CD4-positive, alpha-beta T cell treated with Interleukin-15 for 4 hours (primary cell): ENCODE data around the gene PTPRK.

Experiments
- DNase-seq: peaks from one replicate; pipeline ENCODE4 v3.0.0-alpha.2; 2020; ENCODE audit warnings: low spot score

The PTPRK gene

DNA sequence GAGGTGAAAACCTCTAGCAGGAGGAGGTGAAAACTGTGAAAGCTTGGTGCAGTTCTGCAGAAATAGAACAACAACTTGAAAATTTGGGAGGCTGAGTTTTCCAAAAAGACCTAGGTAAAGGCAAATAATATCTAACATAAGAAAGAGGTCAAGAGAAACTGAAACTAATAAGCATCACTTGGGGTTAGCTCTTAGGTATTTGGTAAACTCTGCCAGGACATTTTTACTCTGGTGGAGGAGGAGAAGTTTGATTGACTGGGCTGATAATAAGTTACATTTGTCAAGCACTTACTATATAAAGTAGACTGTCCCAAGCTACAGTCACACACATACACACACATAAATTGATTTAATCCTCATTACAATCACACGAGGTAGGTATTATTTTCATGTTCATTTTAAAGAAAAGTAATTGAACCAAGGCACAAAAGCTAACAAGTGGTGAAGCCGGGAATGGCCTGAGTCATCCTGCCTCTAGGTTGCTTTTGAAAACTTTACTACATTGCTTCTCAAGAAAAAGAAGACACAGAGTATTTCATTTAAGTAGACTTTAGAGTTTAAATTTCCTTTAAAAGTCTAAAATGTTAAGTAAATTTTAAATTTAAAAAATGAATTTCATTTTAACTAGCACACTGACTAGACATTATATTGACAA, 275.5 kb downstream of the PTPRK start:
- DNase-seq, result no peak

DNA sequence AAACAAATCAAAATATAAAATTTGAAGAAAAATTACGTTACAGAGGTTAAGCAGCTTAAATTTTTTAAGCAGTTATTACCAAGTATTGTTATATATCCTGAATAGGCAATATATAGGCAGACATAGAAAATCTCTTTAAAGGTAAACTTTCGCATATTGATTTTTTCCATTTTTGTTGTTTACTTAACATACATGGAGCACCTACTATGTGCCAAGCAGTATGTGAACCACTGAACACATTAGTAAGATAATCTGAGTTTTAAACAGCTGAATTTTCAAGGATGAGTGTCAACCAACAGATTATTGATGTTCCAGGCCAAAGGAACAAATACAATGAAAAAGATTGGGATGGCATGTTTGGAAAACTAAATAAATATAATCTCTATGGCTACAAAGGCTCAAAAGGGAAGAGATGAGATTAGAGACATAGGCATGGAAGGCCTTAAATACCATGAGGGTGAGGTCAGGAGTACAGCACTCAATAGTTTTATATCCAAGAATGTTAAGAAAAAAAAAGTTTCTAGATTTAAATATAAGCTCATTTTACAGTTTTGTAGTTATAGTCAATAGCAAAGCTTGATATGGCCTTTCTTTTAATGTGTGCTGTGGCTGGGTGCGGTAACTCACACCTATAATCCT, 277.5 kb downstream of the PTPRK start:
- no peak for DNase-seq

DNA sequence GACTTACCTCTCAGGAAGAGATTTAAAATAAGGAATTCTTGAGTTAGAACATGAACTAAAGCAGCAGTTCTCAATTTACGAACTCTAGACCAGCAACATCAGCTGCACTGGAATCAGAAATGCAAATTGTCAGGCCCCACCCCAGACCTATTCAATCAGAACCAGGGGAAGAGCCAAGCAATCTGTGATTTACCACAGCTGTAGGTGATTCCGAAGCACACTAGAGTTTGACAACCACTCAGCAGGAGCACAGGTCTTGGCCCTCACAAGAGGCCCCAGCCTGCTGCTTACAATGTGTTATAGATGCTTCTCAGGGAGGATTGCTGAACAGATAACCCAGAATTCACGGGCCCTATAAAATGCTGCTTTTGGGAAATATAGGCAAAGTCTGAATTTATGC, 279.2 kb downstream of the PTPRK start:
- DNase-seq, result no peak

DNA sequence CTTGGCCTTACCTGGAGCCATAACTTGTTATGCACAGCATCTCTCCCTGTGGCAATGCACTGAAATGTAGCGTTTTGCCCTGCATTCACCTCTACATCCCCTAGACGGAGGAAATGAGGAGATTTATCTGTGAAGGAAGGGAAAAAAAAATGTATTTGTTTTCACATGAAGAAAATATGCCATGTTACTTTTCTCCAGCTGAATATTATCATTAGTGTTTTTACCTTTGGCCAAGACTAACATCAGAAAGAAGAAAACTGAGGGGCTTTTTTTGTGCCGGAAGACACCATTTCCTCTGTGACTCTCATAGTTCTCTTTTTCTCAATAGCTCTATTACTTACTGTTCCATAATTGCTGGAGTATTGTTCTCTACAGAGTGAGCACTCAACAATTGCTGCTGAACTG, 280.4 kb downstream of the PTPRK start:
- no peak for DNase-seq

DNA sequence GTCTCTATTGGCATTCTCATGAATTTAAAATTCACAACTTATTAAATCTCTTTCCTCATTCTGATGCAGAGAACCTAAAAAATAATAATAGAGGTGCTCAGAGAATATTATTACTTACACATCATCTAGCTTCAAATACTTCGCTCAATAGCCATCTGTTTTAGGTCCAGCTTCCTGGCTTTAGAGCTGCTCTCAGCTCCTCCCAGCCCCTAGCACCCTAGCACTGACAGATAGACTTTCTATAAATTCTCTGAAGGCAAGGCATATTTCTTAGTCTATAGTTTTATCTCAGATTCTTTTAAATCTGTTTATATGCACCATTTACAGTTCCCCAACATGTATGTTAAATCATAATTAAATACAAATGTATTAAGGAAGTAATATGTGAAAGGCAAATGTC, 281.3 kb downstream of the PTPRK start:
- DNase-seq, result no peak

DNA sequence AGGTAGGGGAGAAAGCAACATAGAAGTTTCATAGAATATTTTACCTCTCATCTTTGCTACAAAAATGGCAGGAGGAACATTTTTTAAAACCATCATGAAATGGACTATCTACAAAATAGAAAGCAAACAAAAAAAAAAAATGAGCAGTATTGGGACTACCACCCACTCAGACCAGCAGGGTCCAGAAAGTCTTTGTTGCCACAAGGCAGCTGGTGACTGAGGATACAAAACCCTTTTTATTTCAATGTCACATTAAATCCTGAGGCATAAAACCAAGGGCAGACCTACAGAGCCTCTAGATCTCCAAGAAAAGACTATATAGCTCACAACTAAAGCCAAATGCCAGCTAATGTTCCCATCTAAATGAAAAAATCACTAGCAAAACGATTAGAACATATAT, 282.2 kb downstream of the PTPRK start:
- no peak for DNase-seq

DNA sequence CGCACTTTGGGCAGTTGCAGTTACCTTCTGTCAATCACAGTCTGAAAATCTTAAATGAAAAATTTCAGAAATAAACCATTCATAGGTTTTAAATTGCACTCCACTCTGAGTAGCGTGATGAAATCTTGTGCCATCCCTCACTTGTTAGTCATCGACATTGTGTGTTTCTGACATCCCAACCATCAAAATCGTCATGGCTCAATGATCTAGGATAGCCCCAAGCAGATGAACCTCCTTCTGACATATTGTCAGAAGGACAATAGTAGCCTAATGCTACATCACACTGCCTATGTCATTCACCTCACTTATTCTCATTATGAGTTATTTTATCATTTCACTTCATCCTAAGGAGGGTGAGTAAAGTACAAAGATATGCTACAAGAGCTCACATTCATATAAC, 284.8 kb downstream of the PTPRK start:
- DNase-seq, result no peak

DNA sequence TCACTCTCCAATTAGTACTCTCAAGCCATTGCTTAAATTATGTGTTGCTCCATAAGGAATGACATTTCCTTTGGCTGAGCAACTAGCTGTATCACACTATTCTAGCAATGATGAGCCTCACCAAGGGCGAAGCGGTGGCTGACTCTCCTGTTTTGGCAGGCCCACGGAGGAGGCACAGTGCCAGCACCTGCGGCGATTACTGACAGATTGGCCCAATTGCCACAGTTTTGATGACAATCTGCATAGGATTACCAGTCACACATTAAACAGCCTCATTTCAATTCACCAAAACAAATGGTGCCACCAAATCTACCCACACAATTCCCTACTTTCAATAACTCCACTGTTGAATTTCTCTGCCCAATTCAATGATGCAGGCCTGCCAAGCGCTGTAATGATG, 286.9 kb downstream of the PTPRK start:
- DNase-seq, result no peak

DNA sequence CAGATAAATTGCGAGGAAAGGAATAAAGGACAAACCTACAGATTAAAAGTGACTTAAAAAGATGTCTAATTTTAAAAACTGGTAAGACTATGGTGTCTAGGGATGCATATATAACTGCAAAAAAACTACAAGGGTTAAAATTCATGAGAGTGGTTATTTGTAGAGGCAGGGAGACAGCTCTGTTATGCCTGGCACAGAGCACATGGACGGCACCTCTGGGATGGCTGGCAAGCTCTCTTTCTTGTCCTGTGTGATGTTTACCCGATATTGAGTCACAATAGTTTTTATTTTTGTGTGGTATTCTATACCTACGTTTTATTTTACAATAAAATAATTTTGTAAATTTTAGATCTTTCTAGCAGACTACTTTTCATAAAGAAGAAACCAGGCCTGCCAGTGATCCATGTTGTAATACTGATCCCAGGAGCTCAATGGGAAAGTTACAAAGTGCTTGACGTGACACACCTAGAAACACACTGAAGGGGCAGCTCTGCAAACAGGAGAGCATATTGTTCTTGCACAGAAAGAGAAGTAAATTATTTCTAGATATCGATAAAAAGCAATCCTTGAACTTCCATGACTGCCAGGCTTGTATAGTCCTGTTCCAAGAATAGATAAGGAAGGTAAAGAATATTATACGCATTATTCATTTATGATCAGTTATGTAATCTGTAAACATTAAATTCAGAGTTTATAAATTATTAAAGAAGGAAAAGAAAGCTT, 290.0 kb downstream of the PTPRK start:
- no peak for DNase-seq

DNA sequence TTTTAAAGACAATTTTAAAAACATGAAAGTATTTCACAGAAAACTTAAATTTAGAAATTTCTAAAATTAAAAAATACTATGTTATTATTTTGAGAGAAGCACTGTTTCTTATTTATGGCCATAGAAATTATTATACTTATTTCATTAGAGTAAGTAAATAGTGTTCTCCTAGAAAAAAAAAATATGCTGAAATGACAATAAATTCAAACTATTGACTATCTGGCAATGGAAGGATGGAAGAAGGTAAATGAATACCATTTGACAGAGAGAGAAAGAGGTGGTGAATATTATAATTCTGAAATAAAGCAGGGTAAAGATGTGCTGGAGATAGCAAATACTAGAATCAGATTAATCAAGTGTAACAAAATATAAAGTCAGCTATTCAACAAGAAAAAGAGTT, 294.8 kb downstream of the PTPRK start:
- no peak for DNase-seq

DNA sequence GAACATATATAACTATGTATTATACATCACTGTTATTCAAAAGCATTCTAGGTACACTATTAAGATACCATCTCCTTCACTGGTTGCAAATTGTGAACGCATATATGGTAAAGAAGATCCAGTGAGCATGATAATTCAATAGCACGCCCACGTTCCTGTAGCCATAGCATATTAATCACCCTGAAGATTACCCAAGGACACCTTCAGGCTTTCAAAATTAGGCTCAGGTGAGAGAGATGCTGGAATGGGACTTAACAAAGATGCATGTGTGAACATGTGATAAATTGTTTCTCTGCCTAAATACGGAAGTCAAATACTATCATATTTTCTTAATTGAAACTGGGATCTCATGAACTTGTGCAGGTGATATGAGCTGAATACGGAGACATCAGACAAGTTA, 303.5 kb downstream of the PTPRK start:
- DNase-seq, result no peak

DNA sequence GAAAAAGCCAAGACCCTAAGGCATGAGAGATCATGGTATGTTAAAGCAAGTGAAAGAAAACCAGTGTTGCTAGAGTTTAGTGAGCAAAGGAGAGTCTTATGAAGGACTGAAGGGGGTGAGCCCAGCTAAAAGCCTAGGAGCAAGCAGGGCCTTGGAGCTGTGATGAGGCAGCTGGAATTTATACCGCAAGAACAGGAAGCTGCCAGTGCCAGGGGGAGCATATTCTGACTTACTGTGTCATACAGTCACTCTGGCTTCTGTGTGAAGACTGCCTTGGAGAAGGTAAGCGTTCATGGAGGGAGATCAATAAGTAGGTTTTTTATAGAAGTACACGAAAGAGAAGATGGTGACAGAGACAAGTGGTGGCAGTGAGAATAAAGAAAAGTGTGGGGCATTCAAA, 310.6 kb downstream of the PTPRK start:
- no peak for DNase-seq

DNA sequence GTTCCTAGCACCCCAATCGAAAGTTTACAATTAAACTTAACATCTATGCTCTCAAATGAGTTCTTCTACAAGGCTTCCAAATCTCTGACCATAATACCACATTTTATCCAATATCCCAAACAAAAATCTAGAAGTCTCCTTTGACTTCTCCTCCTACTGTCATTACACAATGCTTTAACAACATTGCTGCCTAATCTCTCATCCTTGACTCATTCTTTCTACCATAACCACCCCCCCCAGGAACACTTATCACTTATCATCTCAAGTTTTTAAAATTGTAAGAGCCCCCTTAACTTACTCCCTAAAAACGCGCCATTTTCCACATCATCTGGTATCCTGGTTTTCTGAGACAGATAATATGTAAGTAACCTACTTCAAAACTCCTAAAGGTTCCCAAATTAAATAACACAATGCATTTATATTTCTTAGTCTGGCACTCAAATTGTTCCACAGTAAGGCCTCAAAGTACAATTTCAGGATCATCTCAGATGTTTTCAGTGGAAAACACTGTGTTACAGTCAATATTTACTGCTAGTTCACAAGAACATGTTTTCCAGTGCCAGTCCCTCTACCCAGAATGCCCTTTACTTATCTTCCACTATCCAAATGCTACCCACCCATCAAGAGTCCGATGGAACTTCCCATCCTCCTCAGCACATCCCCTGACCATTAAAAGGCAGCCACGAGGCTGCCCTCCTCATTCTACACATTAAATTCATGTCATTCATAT, 311.4 kb downstream of the PTPRK start:
- no peak for DNase-seq

DNA sequence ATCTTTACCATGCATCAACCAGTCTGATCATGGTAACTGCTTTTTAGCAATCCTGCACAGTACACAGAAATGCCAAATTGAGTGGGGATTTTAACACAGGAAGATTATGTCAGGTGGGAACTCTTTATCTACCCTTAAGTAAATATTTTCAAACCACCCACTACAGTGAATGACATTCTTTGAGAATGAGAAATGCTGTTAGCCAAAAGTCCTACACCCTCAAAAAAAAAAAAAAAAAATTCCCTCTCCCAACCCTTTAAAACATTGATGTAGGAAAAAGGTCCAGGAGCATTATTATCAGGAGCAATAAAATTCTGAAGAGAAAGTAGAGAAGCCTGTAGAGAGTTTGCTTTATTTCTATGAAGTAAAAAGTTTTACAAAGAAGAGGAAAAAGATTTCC, 312.3 kb downstream of the PTPRK start:
- DNase-seq, result no peak

DNA sequence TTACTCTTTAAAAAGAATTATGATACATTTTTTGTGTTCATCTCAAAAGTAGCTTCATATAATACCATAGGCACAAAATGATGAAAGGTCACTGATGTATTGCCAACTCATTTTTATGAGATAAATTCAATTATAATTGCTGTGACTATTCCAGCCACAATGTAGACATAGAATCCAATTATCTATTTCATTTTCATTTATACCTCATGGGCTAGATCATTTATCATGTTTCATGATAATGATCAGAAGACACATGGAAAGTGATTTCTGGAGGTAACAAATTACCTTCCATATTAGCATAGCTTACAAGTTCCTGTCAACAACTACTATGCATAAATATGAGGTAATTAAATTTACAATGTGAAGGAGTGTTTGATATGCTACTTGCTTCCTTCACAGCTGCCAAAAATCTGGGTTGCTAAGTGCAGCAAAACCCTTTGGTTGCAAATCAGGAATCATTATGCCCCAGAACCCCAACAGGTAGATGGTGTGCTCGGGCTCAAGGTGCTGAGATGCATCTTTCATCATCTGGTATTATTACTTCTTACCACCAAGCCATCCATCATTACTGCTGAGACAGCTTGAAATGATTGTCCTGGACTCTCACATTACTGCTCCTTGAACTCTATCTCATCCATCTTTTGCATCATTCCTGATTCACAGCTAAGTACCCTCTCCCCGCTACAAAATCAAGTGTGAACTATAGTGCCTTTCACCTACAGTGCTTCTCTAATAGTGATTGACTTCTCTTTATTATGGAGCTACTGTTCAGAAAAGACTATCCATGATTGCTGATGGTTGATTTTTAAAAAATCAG, 313.6 kb downstream of the PTPRK start:
- no peak for DNase-seq

DNA sequence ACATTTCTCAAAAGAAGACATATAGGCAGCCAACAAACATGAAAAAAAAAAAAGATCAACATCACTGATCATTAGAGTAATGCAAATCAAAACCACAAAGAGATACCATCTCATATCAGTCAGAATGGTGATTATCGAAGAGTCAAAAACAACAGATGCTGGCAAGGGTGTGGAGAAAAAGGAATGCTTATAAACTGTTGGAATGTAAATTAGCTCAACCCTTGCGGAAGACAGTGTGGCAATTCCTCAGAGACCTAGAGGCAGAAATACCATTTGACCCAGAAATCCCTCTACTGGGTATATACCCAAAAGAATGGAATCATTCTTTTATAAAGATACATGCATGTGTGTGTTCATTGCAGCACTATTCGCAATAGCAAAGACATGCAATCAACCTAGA, 315.8 kb downstream of the PTPRK start:
- DNase-seq, result no peak

DNA sequence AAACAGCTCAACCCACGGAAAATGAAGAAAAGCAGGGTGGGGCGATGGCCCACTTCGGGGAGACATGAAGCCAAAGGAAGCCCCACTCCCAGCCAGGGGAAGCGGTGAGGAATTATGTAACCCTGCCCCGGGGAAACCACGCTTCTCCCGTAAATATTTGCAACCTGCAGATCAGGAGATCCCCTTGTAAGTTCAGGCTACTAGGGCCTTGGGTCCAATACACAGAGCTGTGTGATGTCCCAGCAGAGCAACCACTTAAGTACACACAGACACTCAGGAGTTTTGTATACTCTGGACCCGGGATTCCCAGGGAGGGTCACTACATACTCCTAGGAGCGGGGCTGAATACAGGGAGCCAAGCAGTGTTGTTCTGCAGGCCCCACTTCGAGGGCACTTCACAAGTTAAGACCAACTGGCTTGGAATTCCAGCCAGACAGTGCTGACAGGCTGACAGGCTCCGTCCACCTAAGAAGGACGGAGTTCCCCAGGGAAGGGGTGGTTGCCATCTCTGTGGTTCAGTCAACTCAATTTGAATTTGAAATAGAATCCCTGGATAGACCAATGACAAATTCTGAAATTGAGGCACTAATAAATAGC, 318.1 kb downstream of the PTPRK start:
- DNase-seq, result no peak

DNA sequence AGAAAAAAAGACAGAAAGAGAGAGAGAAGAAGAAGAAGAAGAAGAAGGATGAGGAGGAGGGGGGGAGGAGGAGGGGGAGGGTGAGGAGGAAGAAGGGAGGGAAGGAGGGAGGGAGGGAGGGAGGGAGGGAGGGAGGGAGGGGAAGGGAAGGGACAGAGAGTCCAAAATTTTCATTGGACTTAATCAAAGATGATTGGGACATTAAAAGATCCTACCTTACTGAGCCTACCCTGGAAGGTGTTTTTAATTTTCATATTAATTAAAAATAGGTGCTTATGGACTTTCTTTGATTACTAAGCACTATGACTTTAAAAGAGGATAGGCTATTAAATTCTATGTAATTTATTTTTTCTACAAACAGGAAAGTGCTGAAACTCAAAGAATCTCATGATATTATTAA, 319.6 kb downstream of the PTPRK start:
- no peak for DNase-seq

DNA sequence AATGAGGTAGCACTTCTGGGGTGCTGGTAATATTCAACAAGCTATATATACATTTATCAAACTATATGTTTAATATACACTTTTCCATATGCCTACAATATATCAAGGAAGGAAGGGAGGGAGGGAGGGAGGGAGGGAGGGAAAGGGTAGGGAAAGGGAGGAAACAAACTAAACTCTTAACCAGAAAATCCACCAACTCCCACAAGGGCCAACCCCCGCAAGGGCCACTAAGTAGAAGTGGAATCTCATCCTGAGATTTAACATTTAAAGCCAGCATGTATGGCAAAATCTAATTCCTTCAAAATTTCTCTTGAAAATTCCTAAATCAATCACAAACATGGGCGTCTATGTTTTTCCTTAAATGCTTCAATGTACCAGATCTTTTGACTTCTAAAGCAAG, 320.9 kb downstream of the PTPRK start:
- DNase-seq, result no peak

DNA sequence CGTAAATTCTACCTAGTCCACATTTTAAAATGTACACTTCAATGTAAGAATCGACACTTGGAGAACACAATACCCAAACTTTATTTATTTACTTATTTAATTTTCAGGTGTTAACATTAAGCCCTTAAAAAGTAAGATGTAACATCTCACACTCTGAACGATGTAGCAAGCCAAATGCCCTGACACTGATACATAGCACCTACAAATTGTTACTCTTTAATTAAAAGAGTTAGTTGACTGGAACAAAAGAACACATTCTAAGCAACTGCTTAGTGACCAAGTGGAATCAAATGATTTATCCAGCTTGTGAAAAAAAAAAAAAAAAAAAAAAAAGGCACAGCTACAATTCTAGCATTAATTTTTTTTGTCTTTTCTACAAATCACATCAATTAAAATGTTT, 327.4 kb downstream of the PTPRK start:
- DNase-seq, result no peak

DNA sequence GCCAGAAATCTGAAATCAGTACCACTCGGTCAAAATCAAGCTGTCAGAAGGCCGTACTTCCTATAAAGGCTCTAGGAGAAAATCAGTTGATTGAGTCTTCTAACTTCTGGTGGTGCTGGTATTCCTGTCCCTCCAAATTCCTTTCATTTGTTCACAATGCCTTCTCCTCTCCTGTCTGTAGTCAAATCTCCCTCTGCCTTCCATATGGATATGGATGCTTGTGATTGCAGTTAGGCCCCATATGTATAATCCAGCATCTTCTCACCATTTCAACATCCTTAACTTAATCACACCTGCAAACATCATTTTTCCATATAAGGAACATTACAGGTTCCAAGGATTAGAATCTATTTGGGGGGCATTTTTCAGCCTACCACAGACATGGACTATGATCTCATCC, 331.7 kb downstream of the PTPRK start:
- DNase-seq, result no peak

DNA sequence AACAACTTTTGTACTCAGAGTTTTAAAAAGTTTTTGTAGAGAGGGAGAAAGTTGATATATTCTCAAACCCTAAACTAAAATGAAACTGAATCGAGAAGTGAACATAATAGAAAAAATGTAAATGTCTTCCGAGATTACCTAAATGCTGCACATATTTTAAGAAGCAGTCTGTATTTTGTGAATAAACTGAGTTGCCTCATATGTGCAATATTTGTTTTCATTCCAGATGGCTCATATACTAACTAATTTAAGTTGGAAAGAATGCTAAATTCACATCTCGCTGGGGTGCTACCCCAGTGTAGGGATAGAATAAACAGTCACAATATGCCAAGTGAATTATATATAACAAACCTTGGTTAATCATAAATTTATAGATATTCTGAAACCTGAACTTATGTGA, 333.7 kb downstream of the PTPRK start:
- no peak for DNase-seq
